GM18511 (cell line): Measurements from ENCODE around the gene FAM168B.

Experiments used
- ATAC-seq: cut with Tn5 transposase; IDR thresholded peaks from one replicate; pipeline ENCODE4 v1.9.1; 2021; ENCODE audit warnings: mild to moderate bottlenecking, moderate library complexity; ENCODE audit not compliant: unreplicated experiment

FAM168B gene

GRCh38 chr2:131027566-131028528 is 65.4 kb downstream of the FAM168B start:
- ATAC-seq: no peak

- no peak for ATAC-seq
These were observed 66.3 kb downstream of the FAM168B start for GRCh38 chr2:131026919-131027318.

- ATAC-seq: no peak
These were observed 69.5 kb downstream of the FAM168B start for GRCh38 chr2:131023758-131024157.

GRCh38 chr2:131022731-131023130 is 70.5 kb downstream of the FAM168B start:
- ATAC-seq: no peak

GRCh38 chr2:131016826-131017741 is 76.2 kb downstream of the FAM168B start:
- ATAC-seq: no peak

- ATAC-seq: no peak
These were observed 77.5 kb downstream of the FAM168B start for GRCh38 chr2:131015764-131016163.

GRCh38 chr2:131014141-131014540 is 79.1 kb downstream of the FAM168B start:
- no peak for ATAC-seq

GRCh38 chr2:131011486-131011885 is 81.8 kb downstream of the FAM168B start:
- ATAC-seq: no peak

GRCh38 chr2:131010566-131010965 is 82.7 kb downstream of the FAM168B start:
- ATAC-seq: no peak

GRCh38 chr2:131009713-131010475 is 83.4 kb downstream of the FAM168B start:
- no peak for ATAC-seq

- no peak for ATAC-seq
These were observed 84.3 kb downstream of the FAM168B start for GRCh38 chr2:131008967-131009366.

- ATAC-seq: no peak
These were observed 86.7 kb downstream of the FAM168B start for GRCh38 chr2:131006561-131006960.

GRCh38 chr2:131005216-131005935 is 87.9 kb downstream of the FAM168B start:
- no peak for ATAC-seq

- ATAC-seq: no peak
These were observed 88.6 kb downstream of the FAM168B start for GRCh38 chr2:131004446-131005209.

GRCh38 chr2:130998561-130998960 is 94.7 kb downstream of the FAM168B start:
- ATAC-seq: no peak
